Endothelial cell of umbilical vein (primary cell): ENCODE measurements around the gene CACNA2D2. TPM values are rescaled to one million over a fixed set of nuclear protein-coding genes. Genes with fewer than 3 reads are reported as not detected.

Source experiments
- BruUV-seq: library from RNA; stranded (reverse); fragments of 400-500 nt; replicated peaks from 2 replicates; lab custom pipeline; 2021; lab: Mats Ljungman, UMichigan
- CTCF ChIA-PET: fragments of 300-600, 350-600 bp; sonication (Branson Sonifier 250); formaldehyde crosslinking; loops from one replicate; lab custom pipeline; 2021; ENCODE audit warnings: antibody characterized with exemption, inconsistent platforms; lab: Charles Lee
- POLR2A ChIA-PET: fragments of 300-600, 350-600 bp; sonication (Branson Sonifier 250); formaldehyde crosslinking; loops from one replicate; lab custom pipeline; 2021; ENCODE audit warnings: antibody characterized with exemption, inconsistent platforms; lab: Charles Lee
- DNase-seq: peaks from one replicate; pipeline ENCODE4 v3.0.0-alpha.2; 2011; ENCODE audit warnings: low read depth, low spot score
- FAIRE-seq: peaks from 2 replicates; lab custom pipeline; 2011; peaks lifted over from hg19 to GRCh38; lab: Jason Lieb, UNC
- H2AFZ ChIP-seq: 2 replicates; pipeline ENCODE4 v1.6.0; 2012; ENCODE audit warnings: low read depth, low read length, control low read depth, inconsistent platforms
- H3K27ac ChIP-seq: 2 replicates; pipeline ENCODE4 v1.5.1; 2011; ENCODE audit warnings: low read depth, mild to moderate bottlenecking, control low read depth, low read length, moderate library complexity; ENCODE audit not compliant: insufficient read depth
- H3K27me3 ChIP-seq, 2 experiments: 2 replicates each; pipeline versions ENCODE4 v1.6.0 to v1.6.1; 2011; ENCODE audit warnings: low read length in 2 of 2, mixed read lengths in 1 of 2; ENCODE audit not compliant: control insufficient read depth in 2 of 2, insufficient read depth in 2 of 2
- H3K36me3 ChIP-seq, 2 experiments: 2 replicates in 1 of 2; 3 replicates in 1 of 2; pipeline ENCODE4 v1.5.1; 2011; ENCODE audit warnings: low read length in 2 of 2, mild to moderate bottlenecking in 1 of 2, moderate library complexity in 1 of 2; ENCODE audit not compliant: control insufficient read depth in 2 of 2, insufficient read depth in 2 of 2; ENCODE audit errors: extremely low read depth in 1 of 2
- H3K4me1 ChIP-seq: 3 replicates; pipeline ENCODE4 v1.5.1; 2011; ENCODE audit warnings: mild to moderate bottlenecking, low read length; ENCODE audit not compliant: control insufficient read depth, insufficient read depth; ENCODE audit errors: extremely low read depth
- H3K4me2 ChIP-seq: 2 replicates; pipeline ENCODE4 v1.6.1; 2011; ENCODE audit warnings: low read length, control low read depth, mixed read lengths; ENCODE audit not compliant: insufficient read depth
- H3K4me3 ChIP-seq, 3 experiments: fragments of 200-600 bp in 1 of 3; sonication (generic), shearing (Covaris generic) in 1 of 3; replicated peaks in 1 of 3; 2 replicates each; pipeline ENCODE4 v1.5.1; 2011 to 2016; ENCODE audit warnings: control low read depth in 3 of 3, low read length in 3 of 3, mild to moderate bottlenecking in 2 of 3, inconsistent platforms in 1 of 3, low read depth in 1 of 3, moderate library complexity in 1 of 3; ENCODE audit not compliant: insufficient read depth in 1 of 3
- H3K79me2 ChIP-seq: 2 replicates; pipeline ENCODE4 v1.6.0; 2012; ENCODE audit warnings: low read length, inconsistent platforms; ENCODE audit not compliant: control insufficient read depth, insufficient read depth
- H3K9ac ChIP-seq: replicated peaks from 2 replicates; pipeline ENCODE3; 2011; ENCODE audit warnings: low read length, control low read depth; ENCODE audit not compliant: insufficient read depth; ENCODE audit errors: extremely low read depth
- H3K9me1 ChIP-seq: replicated peaks from 3 replicates; pipeline ENCODE4 v1.6.0; 2011; ENCODE audit warnings: mild to moderate bottlenecking, low read length; ENCODE audit not compliant: control insufficient read depth, insufficient read depth; ENCODE audit errors: extremely low read depth
- H3K9me3 ChIP-seq: replicated peaks from 2 replicates; pipeline ENCODE4 v1.5.1; 2012; ENCODE audit warnings: low read length, inconsistent platforms; ENCODE audit not compliant: control insufficient read depth, insufficient read depth
- H4K20me1 ChIP-seq: replicated peaks from 2 replicates; pipeline ENCODE3; 2011; ENCODE audit warnings: mild to moderate bottlenecking, low read length; ENCODE audit not compliant: control insufficient read depth, insufficient read depth; ENCODE audit errors: extremely low read depth
- CTCF ChIP-seq, 2 donors: IDR thresholded peaks; 1 replicate in 1 of 2; 2 replicates in 1 of 2; pipeline ENCODE4 v1.5.1; 2011; ENCODE audit warnings: low read length in 2 of 2, mild to moderate bottlenecking in 2 of 2, moderate library complexity in 2 of 2, control low read depth in 1 of 2, inconsistent platforms in 1 of 2, low read depth in 1 of 2; ENCODE audit not compliant: insufficient read depth in 1 of 2; ENCODE audit errors: extremely low read depth in 1 of 2
- GATA2 ChIP-seq: IDR thresholded peaks from 2 replicates; pipeline ENCODE4 v1.7.0; 2011; ENCODE audit warnings: low read depth, mild to moderate bottlenecking, moderate library complexity, mixed read lengths, low read length; ENCODE audit not compliant: insufficient read length, insufficient read depth
- JUN ChIP-seq: IDR thresholded peaks from 2 replicates; pipeline ENCODE4 v1.6.1; 2011; ENCODE audit warnings: borderline replicate concordance, low read depth; ENCODE audit not compliant: insufficient read length, insufficient read depth
- MAX ChIP-seq: IDR thresholded peaks from 2 replicates; pipeline ENCODE4 v1.6.1; 2011; ENCODE audit not compliant: insufficient read depth, insufficient read length
- MYC ChIP-seq: IDR thresholded peaks from one replicate; pipeline ENCODE4 v1.6.1; 2011; ENCODE audit warnings: mild to moderate bottlenecking, low read depth, low read length
- POLR2A ChIP-seq: IDR thresholded peaks from 2 replicates; pipeline ENCODE4 v1.6.1; 2012; ENCODE audit warnings: low read depth, mild to moderate bottlenecking, control low read depth, low read length
- dilution Hi-C: fragments of 300-500 bp; cut with MboI; formaldehyde crosslinking; loops from one replicate; pipeline ENCODE4 v1.15.0; 2019; ENCODE audit warnings: low sequenced_read_pairs; ENCODE audit not compliant: extremely low pct_ligation_motif_present
- intact Hi-C: fragments of 100-400 bp; cut with micrococcal nuclease; formaldehyde crosslinking; loops from one replicate; pipeline ENCODE4 v1.10.0; 2022
- polyA plus RNA-seq, 4 experiments: library from polyadenylated mRNA; depleted of rRNA in 3 of 4; stranded (reverse) in 3 of 4; unstranded in 1 of 4; fragments of >200 nt; gene quantifications; 2 replicates each; pipeline versions ENCODE4 v1.2.1 to v1.2.3, GENCODE V29; 2011 to 2012; ENCODE audit warnings: missing spikeins in 1 of 4
- total RNA-seq: library from RNA; stranded (reverse); gene quantifications from 2 replicates; pipeline ENCODE4 v1.2.3, GENCODE V29; 2021

CACNA2D2 gene
- total and polyA plus RNA-seq, 2 donors (not counting 3 experiments of a cell fraction or from before 2014, with no cell fraction given), result 0.15 TPM; not detected in 1

GRCh38 chr3:50430191-50430590 is 73.2 kb downstream of the CACNA2D2 start:
- TF ChIP-seq JUN, result no peak
- TF ChIP-seq GATA2, result no peak
- no peak for TF ChIP-seq MAX
- no peak for TF ChIP-seq MYC
- TF ChIP-seq CTCF (IDR thresholded peaks at IDR 0.05; ENCODE audit: extremely low read depth in 1 of 2, insufficient read depth in 1 of 2, low read depth in 1 of 2, low read length in 2 of 2), result no peak
- TF ChIP-seq POLR2A, result no peak
- dilution Hi-C loops (no loop called here), intact Hi-C loops (no loop called here)
- ChIA-PET CTCF (interaction anchor here (1.5 to 1.9 kb wide), 2 partner anchors 44 to 112 kb away, joined by 3 to 10 read pairs; no protein-coding TSS in a partner anchor), POLR2A (no interaction called here)
- Histone ChIP-seq H3K9me3 (no peaks in the 10 kb centered on the region), H3K27ac (no peak overlapping the region), H3K4me1 (no peaks in the 10 kb centered on the region), H3K36me3 (no peaks in the 10 kb centered on the region), H4K20me1 (no peaks in the 10 kb centered on the region), H3K27me3 (no peaks in the 10 kb centered on the region), H3K79me2 (no peaks in the 10 kb centered on the region), H3K4me3 (no peak overlapping the region), H3K4me2 (no peak overlapping the region), H2AFZ (no peak overlapping the region), H3K9me1 (no peaks in the 10 kb centered on the region), H3K9ac (no peak overlapping the region)
- DNase-seq (no peak), FAIRE-seq (no peak)
- BruUV-seq, result no TSS peak
